ENCODE data around the gene NSA2. TPM values are rescaled to one million over a fixed set of nuclear protein-coding genes. Genes with fewer than 3 reads are reported as not detected.

The NSA2 gene
- total and polyA plus RNA-seq, 7 donors = 43.5 to 89.6 (median 71.9) TPM

GRCh38 chr5:74798977-74799911 is 32.2 kb downstream of the NSA2 start:
- no peaks in the 10 kb centered on the region for H3K9me3 ChIP-seq
- H3K4me3 ChIP-seq = no peak overlapping the region
- H3K4me1 ChIP-seq = no peaks in the 10 kb centered on the region
- H3K27me3 ChIP-seq (ENCODE audit: insufficient read depth in 3 of 3, low read length in 2 of 3) = no peaks in the 10 kb centered on the region
- no peak for TF ChIP-seq CTCF (IDR thresholded peaks at IDR 0.05)
- intact Hi-C loops (cut with DNase I) = no loop called here
- H3K36me3 ChIP-seq (ENCODE audit: insufficient read depth in 1 of 2, low read depth in 1 of 2) = no peaks in the 10 kb centered on the region
- ATAC-seq (peak in 3 of 4 donors; percentile 28 to 61 (median 54)), DNase-seq (no peak)
- 40 to 54% (median 42%) methylated on average over 21 of the region's 21 CpGs for WGBS, 3 donors
- no peak overlapping the region for H3K27ac ChIP-seq

- no peak for DNase-seq
- Histone ChIP-seq H3K36me3 (ENCODE audit: insufficient read depth in 1 of 2, low read depth in 1 of 2) (no peaks in the 10 kb centered on the region), H3K9me3 (no peaks in the 10 kb centered on the region), H3K27ac (no peak overlapping the region), H3K4me3 (no peak overlapping the region), H3K27me3 (ENCODE audit: insufficient read depth in 3 of 3, low read length in 2 of 3) (no peaks in the 10 kb centered on the region), H3K4me1 (no peaks in the 10 kb centered on the region)
- 83 to 88% (median 87%) methylated on average over 3 of the region's 3 CpGs for WGBS, 3 donors
- ATAC-seq = no peak
- no peak for TF ChIP-seq CTCF (IDR thresholded peaks at IDR 0.05)
- intact Hi-C loops (cut with DNase I) = no loop called here
Measured at GRCh38 chr5:74801197-74801596, 34.1 kb downstream of the NSA2 start.

- WGBS, 3 donors = 32 to 57% (median 37%) methylated on average over 1 of the region's 1 CpG
- no peak for TF ChIP-seq CTCF (IDR thresholded peaks at IDR 0.05)
- no peak for DNase-seq
Measured at GRCh38 chr5:74801941-74802340, 34.9 kb downstream of the NSA2 start.

GRCh38 chr5:74810915-74811314 is 43.9 kb downstream of the NSA2 start:
- no peak overlapping the region for H3K4me3 ChIP-seq
- H3K4me1 ChIP-seq = no peaks in the 10 kb centered on the region
- no peak for ATAC-seq
- H3K27ac ChIP-seq = no peak overlapping the region
- no peaks in the 10 kb centered on the region for H3K9me3 ChIP-seq
- H3K36me3 ChIP-seq (ENCODE audit: insufficient read depth in 1 of 2, low read depth in 1 of 2) = no peaks in the 10 kb centered on the region
- DNase-seq = no peak
- H3K27me3 ChIP-seq (ENCODE audit: insufficient read depth in 3 of 3, low read length in 2 of 3) = no peaks in the 10 kb centered on the region
- 53 to 63% (median 56%) methylated on average over 4 of the region's 4 CpGs for WGBS, 3 donors
- TF ChIP-seq CTCF (IDR thresholded peaks at IDR 0.05) = no peak
- intact Hi-C loops (cut with DNase I) = no loop called here

More at GRCh38 chr5:74801941-74802340, 34.9 kb downstream of the NSA2 start:
- Histone ChIP-seq H3K27ac (no peak overlapping the region), H3K4me1 (no peaks in the 10 kb centered on the region), H3K36me3 (ENCODE audit: insufficient read depth in 1 of 2, low read depth in 1 of 2) (no peaks in the 10 kb centered on the region), H3K27me3 (ENCODE audit: insufficient read depth in 3 of 3, low read length in 2 of 3) (no peaks in the 10 kb centered on the region), H3K4me3 (no peak overlapping the region), H3K9me3 (no peaks in the 10 kb centered on the region)
- ATAC-seq = no peak
- intact Hi-C loops (cut with DNase I) = no loop called here
